Medulla oblongata (tissue), 1 donor: ENCODE results near the gene AGXT2.
"Not testable (repeated sequence)": the region's sequence is repeated elsewhere in the genome, so short reads cannot be mapped to it uniquely, and the experiment has no call there.

ENCODE experiments used
- DNase-seq: peaks from one replicate; pipeline ENCODE4 v3.0.0-alpha.2; 2015; ENCODE audit errors: extremely low spot score

Gene AGXT2

DNA sequence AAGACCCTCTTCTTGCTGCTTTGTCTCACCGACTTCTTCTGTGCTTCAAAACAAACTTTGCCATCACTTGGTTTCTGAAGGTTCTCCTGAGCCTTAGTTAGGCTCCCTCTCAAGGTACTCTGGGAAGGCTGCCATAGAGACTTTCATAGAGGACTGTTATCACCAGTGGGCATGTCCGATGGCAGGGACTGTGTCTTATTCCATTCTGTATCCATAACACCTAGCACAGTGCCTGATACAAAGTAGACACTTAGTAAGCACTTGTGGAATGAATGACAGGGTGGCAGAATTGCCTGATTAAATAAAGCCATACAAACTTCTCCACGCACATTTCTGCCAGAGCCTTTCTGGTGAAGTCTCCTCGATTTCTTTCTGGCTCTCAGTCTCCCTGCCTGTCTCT, 32.7 kb downstream of the AGXT2 start:
- no peak for DNase-seq

DNA sequence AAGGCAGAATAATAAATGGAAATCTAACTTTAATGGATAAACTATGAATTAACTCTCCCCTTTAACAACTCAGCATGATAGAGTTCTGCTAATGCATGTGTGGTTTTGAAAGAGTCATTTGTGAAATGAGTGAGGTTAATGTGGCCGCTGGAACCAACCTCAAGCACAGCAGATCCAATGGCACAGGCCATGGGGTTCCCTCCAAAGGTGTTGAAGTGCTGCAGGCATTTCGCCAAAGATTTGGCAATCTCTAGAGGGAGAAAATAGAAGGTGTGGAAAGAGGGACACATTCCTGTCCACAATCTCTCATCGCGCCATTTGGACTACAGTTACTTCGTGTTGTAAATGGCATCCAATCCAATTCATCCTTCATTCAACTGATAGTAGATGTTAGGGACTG, 35.0 kb downstream of the AGXT2 start:
- DNase-seq, result no peak

GRCh38 chr5:35012365-35012764, 35.4 kb downstream of the AGXT2 start:
- no peak for DNase-seq

DNA sequence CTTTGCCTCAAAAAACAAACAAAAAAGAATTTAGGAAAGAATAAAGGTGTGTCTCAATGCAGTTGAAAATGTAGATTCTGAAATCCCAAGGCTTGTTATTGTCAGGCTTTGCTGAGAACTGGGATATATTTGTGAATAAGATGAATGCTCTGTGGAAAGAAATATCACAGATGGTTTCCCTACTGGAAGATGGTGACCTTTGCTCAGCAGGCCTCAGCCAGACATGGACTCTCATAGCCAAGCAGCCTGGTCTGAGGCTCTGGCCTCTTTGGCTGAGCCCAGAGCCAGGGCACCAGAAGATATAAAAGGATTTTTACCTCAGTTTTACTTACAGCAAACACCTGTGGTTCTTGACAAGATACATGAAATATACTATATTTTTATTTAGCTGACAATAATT, 37.1 kb downstream of the AGXT2 start:
- DNase-seq, result no peak

DNA sequence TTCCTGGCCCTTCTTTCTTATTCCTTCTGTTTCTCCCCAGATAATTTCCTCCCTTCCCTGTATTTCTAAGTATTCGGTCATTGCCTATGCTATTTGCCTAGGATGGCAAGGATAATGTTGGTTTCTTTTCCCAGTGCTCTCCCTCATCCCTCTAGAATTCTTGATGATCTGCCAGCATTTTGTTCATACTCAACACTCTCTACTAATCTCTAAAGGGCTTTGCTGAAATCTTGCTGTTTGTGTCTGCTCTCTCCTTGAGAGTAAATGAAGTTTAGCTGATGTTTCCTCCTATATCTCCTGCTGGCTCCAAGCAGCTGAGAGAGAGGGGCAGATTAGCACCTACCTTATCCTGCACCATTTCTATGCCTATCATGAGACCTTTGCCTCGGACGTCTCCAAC, 38.1 kb downstream of the AGXT2 start:
- DNase-seq, result no peak

DNA sequence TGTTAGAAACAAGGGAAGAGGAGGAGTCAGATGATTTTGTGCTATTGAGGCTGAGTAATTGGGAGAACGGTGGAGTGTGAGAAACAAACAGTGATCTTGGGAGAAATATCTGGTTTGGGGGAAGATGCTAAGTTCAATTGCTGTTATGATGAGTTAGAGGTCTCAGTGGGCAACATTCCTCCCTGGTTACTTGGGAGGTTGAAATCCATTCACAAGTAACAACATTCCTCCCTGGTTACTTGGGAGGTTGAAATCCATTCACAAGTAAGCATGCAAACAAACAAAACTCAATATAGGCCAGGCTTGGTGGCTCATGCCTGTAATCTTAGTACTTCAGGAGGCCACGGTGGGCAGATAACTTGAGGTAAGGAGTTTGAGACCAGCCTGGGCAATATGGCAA, 38.7 kb downstream of the AGXT2 start:
- DNase-seq, result no peak

DNA sequence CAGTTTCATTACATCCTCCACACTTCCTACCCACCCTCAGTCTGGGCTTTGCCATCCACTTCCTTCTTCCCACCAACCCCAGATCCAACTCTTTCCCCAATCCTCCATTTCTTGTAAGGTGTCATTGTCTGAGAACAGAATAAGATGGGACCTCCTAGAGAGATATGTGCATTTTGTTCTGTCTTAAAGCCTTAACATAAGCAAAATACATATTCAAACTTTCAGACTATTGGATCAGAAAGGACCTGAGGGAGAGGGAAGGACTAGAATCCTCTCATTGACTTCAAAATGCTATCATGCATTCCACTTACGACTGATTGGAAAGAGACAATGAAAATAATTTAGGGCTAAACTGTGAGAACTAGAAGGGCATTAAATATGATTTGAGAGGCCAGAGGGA, 43.0 kb downstream of the AGXT2 start:
- no peak for DNase-seq

DNA sequence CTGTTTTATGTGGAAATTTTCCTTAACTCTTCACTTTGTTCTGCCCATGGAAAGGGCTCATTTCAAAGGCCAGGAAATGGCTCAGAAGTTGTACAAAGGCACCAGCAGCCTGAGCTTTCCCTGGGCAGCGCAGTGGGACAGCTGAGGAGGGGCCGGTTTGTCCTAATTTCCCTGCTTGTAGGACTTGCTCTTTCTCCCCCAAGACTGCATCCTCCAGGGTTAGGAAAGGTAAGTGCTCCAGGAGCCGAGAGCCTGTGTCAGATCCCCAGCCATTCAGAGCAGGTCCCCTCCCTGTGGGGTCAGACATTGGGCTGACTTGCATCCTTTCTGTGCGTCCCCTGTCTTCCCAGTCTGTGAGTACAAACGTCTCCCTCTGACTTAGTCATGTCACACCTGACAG, 43.5 kb downstream of the AGXT2 start:
- no peak for DNase-seq

DNA sequence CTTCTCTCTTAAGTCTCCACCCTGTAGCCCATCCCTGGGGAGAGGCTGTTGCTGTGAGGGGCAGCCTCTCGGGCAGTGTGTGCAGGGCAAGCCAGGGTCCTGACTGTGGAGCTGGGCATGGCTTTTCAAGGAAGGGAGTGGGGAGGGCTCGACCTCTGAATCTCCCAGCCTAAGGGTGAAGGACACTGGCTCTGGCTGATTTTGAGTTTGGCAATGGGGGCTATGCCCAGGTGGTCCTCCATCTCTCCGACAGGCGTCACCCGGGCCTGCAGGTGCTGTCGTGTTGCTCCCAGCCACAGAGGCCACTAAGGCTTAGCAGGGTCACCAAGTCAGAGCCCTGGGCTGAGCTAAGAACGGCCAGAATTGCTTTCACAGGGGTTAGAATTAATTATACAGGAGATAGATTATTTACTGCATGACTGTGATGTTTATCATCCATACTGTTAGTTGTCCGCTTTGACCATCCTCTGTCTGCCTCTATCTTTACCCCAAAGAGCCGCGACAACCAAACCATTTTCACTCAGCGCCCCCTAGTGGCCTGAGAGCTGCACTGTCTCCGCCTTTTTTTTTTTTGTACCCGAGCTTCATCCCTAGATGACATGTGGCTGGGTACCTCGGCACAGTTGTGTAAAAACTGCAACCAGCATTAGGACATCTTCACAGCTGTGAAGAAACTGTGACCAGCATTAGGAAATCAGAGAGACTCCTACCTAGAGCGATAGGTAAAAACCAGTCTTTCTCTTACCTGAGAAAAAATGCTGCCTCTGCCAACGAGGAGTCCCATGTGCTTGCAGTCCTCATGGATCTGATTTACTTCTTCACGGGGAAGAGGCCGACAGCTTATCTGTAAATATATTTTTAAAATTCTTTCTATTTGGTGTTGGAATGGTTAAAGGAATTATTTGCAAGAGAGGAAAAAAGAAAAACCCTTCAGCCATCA, 44.5 kb downstream of the AGXT2 start:
- peak; percentile 77 for DNase-seq

DNA sequence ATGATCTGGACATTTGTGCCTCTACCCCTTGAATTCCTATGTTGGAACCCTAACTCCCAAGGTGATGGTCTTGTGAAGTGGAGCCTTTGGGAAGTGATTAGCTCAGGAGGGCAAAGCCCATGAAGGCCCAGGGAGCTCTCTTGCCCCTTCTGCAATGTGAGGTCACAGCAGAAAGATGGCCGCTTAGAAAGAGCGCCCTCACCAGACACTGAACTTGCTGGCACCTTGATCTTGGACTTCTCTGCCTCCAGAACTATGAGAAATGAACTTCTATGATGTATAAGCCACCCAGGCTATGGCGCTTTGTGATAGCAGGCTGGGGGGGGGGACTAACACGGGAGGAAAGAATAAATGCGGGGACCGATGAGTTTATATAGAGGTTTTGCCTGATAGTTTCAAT, 45.3 kb downstream of the AGXT2 start:
- DNase-seq, result no peak

GRCh38 chr5:35001842-35002241, 45.9 kb downstream of the AGXT2 start:
- DNase-seq, result no peak

DNA sequence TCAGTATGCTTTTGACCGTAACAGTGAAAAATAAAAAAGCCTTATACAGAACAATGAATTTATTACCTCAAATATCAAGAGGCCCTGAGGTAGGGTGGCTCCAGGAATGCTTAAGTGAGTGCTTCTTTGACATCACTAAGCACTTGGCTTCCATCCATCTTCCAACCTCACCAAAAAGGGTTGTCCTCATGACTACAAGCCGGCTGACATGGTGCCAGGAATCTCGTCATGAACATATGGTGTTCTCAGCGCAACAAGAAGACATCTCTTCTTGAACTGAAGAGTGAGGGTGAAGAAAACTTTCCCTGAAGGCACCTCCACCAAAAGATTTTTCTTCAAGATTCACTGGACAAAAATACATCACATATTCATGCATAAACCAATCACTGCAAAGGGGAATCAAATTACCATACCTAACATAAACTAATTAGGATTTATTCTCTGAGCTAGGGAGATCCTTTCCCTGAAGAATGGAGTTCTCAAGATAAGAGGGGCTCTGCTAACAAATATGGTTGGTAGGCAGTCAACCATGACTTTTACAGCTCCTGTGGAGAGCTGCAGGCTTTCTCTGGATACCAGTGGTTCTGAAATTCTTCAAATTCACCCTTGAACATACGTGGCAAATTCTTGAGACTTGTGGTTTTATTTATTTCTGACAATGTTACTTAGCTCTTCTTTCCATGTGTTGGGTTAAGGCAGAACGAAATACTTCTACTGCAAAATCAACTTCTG, 49.5 kb downstream of the AGXT2 start:
- no peak for DNase-seq

DNA sequence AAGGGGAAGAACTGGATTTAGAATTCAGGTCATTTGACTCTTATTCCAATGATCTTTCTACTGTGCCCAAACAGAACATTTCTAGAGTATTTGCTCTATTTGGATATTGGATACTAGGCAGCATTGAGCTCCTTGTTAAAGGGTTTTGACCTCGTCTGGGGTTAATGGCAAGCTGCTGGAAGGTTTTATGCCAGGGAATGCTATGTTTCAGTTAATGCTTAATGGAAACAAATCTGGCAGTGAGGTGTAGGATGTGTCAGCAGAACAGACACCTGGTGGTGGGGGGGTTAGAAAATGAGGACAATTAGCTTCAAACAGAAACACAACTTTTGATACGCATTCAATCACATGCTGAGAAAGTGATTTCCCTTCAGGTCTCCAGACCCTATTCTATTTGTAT, 51.5 kb downstream of the AGXT2 start:
- DNase-seq, result no peak

DNA sequence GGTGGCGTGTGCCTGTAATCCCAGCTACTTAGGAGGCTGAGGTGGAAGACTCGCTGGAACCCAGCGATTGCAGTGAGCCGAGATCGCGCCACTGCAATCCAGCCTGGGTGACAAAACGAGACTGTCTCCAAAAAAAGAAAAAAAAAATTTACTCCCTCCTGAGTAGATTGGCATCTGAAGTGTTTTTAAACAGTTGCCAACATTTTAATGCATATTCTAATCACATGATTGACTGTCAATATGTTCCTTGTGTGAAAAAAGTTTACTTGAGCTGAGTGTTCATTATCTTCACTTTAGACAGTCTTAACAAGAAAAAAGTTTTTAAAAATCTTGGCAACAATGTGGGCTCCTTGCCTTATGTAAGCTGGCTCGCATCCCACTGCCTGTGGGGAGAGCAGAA, 53.8 kb downstream of the AGXT2 start:
- no peak for DNase-seq

DNA sequence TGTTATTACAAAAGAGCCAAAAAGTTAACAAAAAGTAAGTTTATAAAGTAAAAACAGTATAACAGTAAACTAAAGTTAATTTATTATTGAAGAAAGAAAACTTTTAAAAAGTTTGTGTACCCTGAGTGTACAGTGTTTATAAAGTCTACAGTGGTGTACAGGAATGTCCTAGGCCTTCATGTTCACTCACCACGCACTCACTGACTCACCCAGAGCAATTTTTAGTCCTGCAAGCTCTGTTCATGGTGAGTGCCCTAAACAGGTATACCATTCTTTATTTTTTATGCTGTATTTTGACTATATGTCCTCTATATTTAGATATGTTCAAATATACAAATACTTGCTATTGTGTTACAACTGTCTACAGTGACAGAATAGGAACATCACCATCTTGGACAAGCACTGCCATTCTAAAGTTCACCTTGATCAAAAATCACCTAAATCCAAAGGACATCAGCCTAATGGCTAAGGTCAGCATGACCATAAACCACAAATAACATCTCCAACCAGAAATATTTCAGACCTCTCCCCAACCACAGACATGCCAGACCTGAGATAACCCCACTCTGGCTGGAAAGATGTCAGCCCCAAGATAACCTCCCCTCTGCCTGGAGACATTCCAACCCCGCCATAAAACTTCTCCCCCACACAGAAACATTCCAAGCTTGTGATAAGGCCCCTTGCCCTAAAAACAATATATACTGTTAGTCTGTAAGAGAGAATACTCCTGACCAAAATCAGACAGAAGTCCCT, 56.1 kb downstream of the AGXT2 start:
- DNase-seq, result no peak

DNA sequence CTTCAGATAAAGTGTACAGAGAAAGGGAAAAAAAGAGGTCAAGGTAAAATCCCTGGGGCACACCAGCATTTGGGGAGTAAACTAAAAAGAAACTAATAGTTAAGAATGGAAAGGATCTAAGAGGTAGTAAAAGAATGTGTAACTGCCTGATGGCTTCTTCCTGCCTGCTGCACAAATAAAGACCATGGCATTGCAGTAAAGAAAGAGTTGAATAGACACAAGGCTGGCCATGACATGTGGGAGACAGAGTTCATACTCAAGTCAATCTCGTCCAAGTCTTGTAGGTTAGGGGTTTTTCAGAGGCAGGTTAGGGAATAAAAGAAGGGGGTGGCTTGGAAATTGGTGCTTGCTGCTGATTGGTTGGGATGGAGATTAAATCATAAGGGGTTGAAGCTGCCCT, 60.8 kb downstream of the AGXT2 start:
- no peak for DNase-seq

GRCh38 chr5:34982823-34983222, 64.9 kb downstream of the AGXT2 start:
- DNase-seq, result no peak

GRCh38 chr5:34978681-34979080, 69.1 kb downstream of the AGXT2 start:
- no peak for DNase-seq

- DNase-seq, result no peak
Observed at GRCh38 chr5:34977934-34978613, 69.7 kb downstream of the AGXT2 start.

DNA sequence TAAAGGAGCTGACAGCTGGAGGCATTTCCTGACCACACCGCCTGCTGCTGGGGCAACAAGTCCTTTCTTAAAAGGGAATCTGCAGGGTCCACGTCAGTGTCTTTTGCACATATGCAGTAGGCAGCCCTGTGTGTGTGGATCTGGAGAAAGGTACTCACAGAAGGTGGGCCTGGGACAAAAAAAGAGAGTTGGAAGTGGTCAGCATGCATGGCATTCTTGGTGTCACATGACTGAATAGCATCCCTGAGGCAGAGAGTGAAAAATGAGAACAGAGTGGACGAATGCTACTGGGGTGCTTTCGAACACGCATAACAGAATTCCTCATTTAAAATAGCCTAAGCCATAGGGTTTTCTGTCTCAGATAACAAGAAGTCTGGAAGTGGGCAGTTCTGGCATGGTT, 71.4 kb downstream of the AGXT2 start:
- DNase-seq, result no peak

- DNase-seq, result not testable (repeated sequence)
Observed at GRCh38 chr5:34971655-34972054, 76.1 kb downstream of the AGXT2 start.

DNA sequence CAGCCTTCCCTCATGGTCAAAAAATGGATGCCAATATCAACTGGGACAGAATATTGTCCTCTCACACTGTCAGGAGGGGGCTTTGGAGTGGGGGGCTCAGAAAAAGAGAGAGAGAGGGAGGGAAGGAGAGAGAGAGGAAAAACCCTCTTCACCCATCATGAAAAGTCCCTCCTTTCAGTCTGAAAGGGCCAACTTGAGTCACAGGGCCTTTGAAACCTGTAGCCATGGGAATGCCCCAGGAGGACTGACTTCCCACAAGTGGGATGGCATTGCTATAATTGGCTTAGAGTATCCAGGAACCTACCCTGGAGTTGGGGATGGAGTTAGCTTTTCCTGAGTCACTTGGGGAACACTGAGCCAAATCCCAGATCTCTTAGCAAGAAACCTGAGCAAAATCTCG, 77.2 kb downstream of the AGXT2 start:
- DNase-seq, result no peak
